Fibroblast of lung (primary cell): Measurements from ENCODE around the gene HTR5A.

Source experiments
- CTCF ChIP-seq, 2 donors: IDR thresholded peaks in 1 of 2; conservative IDR thresholded peaks in 1 of 2; 1 replicate in 1 of 2; 2 replicates in 1 of 2; pipeline ENCODE4 v1.5.1; 2011 to 2012; ENCODE audit warnings: low read length in 2 of 2, control low read depth in 1 of 2, inconsistent platforms in 1 of 2, low read depth in 1 of 2, mild to moderate bottlenecking in 1 of 2
- EZH2 ChIP-seq: IDR thresholded peaks from 2 replicates; pipeline ENCODE4 v1.5.1; 2012; ENCODE audit warnings: low read length, control low read depth, mild to moderate bottlenecking; ENCODE audit errors: missing control alignments

DNA sequence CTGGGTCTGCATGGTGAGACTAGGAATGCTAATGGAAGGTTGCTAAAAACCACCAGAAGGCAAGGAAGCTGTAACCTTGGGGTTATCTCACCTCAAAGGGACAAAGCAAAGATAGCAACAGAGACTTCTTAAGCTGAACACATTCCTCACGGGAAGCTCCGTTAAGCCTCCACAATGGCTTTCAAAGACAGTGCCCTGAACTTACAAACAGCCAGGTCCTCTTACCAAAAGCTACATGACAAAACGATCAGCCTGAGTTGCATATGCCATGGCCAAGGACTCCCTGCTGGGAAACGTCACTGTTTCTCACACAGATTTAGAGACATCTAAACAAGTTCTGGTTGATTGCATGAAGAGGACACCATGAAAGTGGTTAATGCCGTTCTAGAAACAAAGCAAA, 52.7 kb downstream of the HTR5A start:
- TF ChIP-seq CTCF (conservative IDR thresholded peaks at IDR 0.05 in 1 of 2, IDR thresholded peaks at IDR 0.05 in 1 of 2; ENCODE audit: low read depth in 1 of 2, low read length in 2 of 2) = no peak
- no peak for TF ChIP-seq EZH2
